Neural progenitor cell (in vitro differentiated cells): ENCODE data around the gene POT1. TPM values are rescaled to one million over a fixed set of nuclear protein-coding genes. Genes with fewer than 3 reads are reported as not detected.
A peak's percentile ranks its signal among the peaks of the same experiment; 100 is the strongest.

Experiments
- DNase-seq: peaks from one replicate; pipeline ENCODE4 v3.0.0-alpha.2; 2016; ENCODE audit warnings: low spot score
- H2AFZ ChIP-seq: fragments of 200-600 bp; sonication (generic); replicated peaks from 2 replicates; pipeline ENCODE4 v1.6.1; 2016; ENCODE audit warnings: antibody characterized with exemption
- H3F3A ChIP-seq: fragments of 200-600 bp; sonication (generic); 2 replicates; pipeline ENCODE4 v1.6.1; 2016; ENCODE audit warnings: antibody characterized with exemption, low read depth
- H3K27ac ChIP-seq: fragments of 200-600 bp; sonication (generic); 2 replicates; pipeline ENCODE4 v1.5.1; 2016; ENCODE audit warnings: mild to moderate bottlenecking
- H3K27me3 ChIP-seq: fragments of 200-600 bp; sonication (generic); 2 replicates; pipeline ENCODE4 v1.6.1; 2016; ENCODE audit warnings: mild to moderate bottlenecking, moderate library complexity
- H3K36me3 ChIP-seq: fragments of 200-600 bp; sonication (generic); 2 replicates; pipeline ENCODE4 v1.5.1; 2016
- H3K4me1 ChIP-seq: fragments of 200-600 bp; sonication (generic); 2 replicates; pipeline ENCODE4 v1.6.1; 2016; ENCODE audit warnings: mixed run types
- H3K4me2 ChIP-seq: fragments of 200-600 bp; sonication (generic); 2 replicates; pipeline ENCODE4 v1.6.1; 2016
- H3K4me3 ChIP-seq: fragments of 200-600 bp; sonication (generic); 2 replicates; pipeline ENCODE4 v1.5.1; 2016
- H3K79me2 ChIP-seq: fragments of 200-600 bp; sonication (generic); 2 replicates; pipeline ENCODE4 v1.6.1; 2016; ENCODE audit warnings: low read depth
- H3K9ac ChIP-seq: fragments of 200-600 bp; sonication (generic); 2 replicates; pipeline ENCODE4 v1.6.1; 2016
- H3K9me3 ChIP-seq: fragments of 200-600 bp; sonication (generic); 2 replicates; pipeline ENCODE4 v1.5.1; 2016; ENCODE audit warnings: low read depth
- H4K20me1 ChIP-seq: fragments of 200-600 bp; sonication (generic); 2 replicates; pipeline ENCODE4 v1.6.1; 2016; ENCODE audit warnings: low read depth
- H3K27ac Mint-ChIP-seq: 3 replicates; pipeline ENCODE4 v1.8.0; 2021; ENCODE audit warnings: mixed read lengths
- H3K27me3 Mint-ChIP-seq: 2 replicates; pipeline ENCODE4 v1.8.0; 2022; ENCODE audit warnings: low read depth, mild to moderate bottlenecking, inconsistent platforms, moderate library complexity, mixed read lengths; ENCODE audit not compliant: insufficient read depth
- H3K36me3 Mint-ChIP-seq: 3 replicates; pipeline ENCODE4 v1.8.0; 2021; ENCODE audit warnings: mixed read lengths
- H3K4me1 Mint-ChIP-seq: 3 replicates; pipeline ENCODE4 v1.8.0; 2021; ENCODE audit warnings: mixed read lengths
- H3K4me3 Mint-ChIP-seq: 3 replicates; pipeline ENCODE4 v1.8.0; 2021; ENCODE audit warnings: mild to moderate bottlenecking, moderate library complexity, mixed read lengths
- H3K9me3 Mint-ChIP-seq: 3 replicates; pipeline ENCODE4 v1.8.0; 2020; ENCODE audit warnings: mixed read lengths
- CTCF ChIP-seq: fragments of 200-600 bp; sonication (generic); IDR thresholded peaks from 2 replicates; pipeline ENCODE4 v1.5.1; 2017; ENCODE audit warnings: antibody characterized with exemption, mild to moderate bottlenecking
- EZH2 ChIP-seq: fragments of 200-600 bp; sonication (generic); IDR thresholded peaks from 2 replicates; pipeline ENCODE4 v1.6.1; 2017; ENCODE audit warnings: antibody characterized with exemption, mild to moderate bottlenecking, moderate library complexity
- EZH2phosphoT487 ChIP-seq: fragments of 200-600 bp; sonication (generic); IDR thresholded peaks from 2 replicates; pipeline ENCODE4 v1.6.1; 2017; ENCODE audit warnings: antibody characterized with exemption
- total RNA-seq: library from RNA; depleted of rRNA; stranded (reverse); fragments of >200 nt; gene quantifications from 2 replicates; pipeline ENCODE4 v1.2.3, GENCODE V29; 2015; ENCODE audit warnings: low replicate concordance

The POT1 gene
- total RNA-seq, 1 donor from 2014 or later: 108 TPM

GRCh38 chr7:124811341-124811740 lies 118.3 kb downstream of the POT1 start:
- Histone ChIP-seq H3K9me3 (no peaks in the 10 kb centered on the region), H3K9ac (no peak overlapping the region), H3K4me2 (no peak overlapping the region), H4K20me1 (no peaks in the 10 kb centered on the region), H3K4me3 (no peak overlapping the region), H3K27me3 (no peaks in the 10 kb centered on the region), H3K27ac (no peak overlapping the region), H3K4me1 (peaks cover 15% of the 10 kb centered on the region), H3F3A (no peaks in the 10 kb centered on the region), H2AFZ (no peak overlapping the region), H3K36me3 (no peaks in the 10 kb centered on the region), H3K79me2 (no peaks in the 10 kb centered on the region)
- TF ChIP-seq CTCF (no peak), EZH2 (no peak), EZH2phosphoT487 (no peak)
- Mint-ChIP-seq H3K36me3 (no peaks in the 10 kb centered on the region), H3K9me3 (no peaks in the 10 kb centered on the region), H3K27ac (no peak overlapping the region), H3K27me3 (no peaks in the 10 kb centered on the region), H3K4me3 (no peak overlapping the region), H3K4me1 (peaks cover 9% of the 10 kb centered on the region)
- no peak for DNase-seq

- no peaks in the 10 kb centered on the region for H3K79me2 ChIP-seq
- no peaks in the 10 kb centered on the region for H3K9me3 ChIP-seq
- H3K27ac Mint-ChIP-seq: no peak overlapping the region
- no peak for TF ChIP-seq EZH2
- no peak for TF ChIP-seq EZH2phosphoT487
- no peaks in the 10 kb centered on the region for H3F3A ChIP-seq
- H2AFZ ChIP-seq: no peak overlapping the region
- H3K4me1 ChIP-seq: peaks cover 15% of the 10 kb centered on the region
- H3K36me3 Mint-ChIP-seq: no peaks in the 10 kb centered on the region
- H3K4me2 ChIP-seq: peak overlapping the region; percentile 6
- no peak overlapping the region for H3K27ac ChIP-seq
- no peak overlapping the region for H3K4me3 Mint-ChIP-seq
- H3K4me1 Mint-ChIP-seq: peaks cover 9% of the 10 kb centered on the region
- H4K20me1 ChIP-seq: no peaks in the 10 kb centered on the region
- no peaks in the 10 kb centered on the region for H3K36me3 ChIP-seq
- H3K27me3 ChIP-seq: no peaks in the 10 kb centered on the region
- H3K4me3 ChIP-seq: no peak overlapping the region
- H3K27me3 Mint-ChIP-seq: no peaks in the 10 kb centered on the region
- no peaks in the 10 kb centered on the region for H3K9me3 Mint-ChIP-seq
- no peak overlapping the region for H3K9ac ChIP-seq
- peak; percentile 25 for DNase-seq
Observed at GRCh38 chr7:124810605-124811004, 119.0 kb downstream of the POT1 start.

DNA sequence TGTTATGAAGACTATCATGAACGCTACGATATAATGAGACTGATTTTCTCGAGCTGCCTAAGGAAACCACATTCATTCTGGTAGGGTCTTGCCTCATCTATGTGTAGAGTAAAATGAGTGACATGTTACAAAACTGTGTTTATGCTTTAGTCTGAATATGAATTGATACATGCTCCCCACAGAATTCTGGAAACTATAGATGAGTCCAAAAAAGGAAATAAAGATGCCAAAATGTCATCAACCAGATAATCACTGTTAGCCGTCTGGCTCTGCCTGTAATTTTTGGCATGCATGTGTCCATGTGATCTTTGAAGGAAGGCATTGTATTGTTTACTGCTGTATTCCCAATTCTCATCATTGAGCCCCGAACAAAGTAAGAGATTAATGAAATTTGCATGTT lies 121.4 kb downstream of the POT1 start:
- no peaks in the 10 kb centered on the region for H4K20me1 ChIP-seq
- H2AFZ ChIP-seq: no peak overlapping the region
- no peak overlapping the region for H3K4me3 ChIP-seq
- H3K36me3 ChIP-seq: no peaks in the 10 kb centered on the region
- H3F3A ChIP-seq: no peaks in the 10 kb centered on the region
- no peaks in the 10 kb centered on the region for H3K27me3 Mint-ChIP-seq
- TF ChIP-seq EZH2phosphoT487: no peak
- no peak for TF ChIP-seq EZH2
- TF ChIP-seq CTCF: no peak
- no peak overlapping the region for H3K27ac ChIP-seq
- no peaks in the 10 kb centered on the region for H3K79me2 ChIP-seq
- peaks cover 11% of the 10 kb centered on the region for H3K4me1 ChIP-seq
- H3K4me1 Mint-ChIP-seq: peaks cover 6% of the 10 kb centered on the region
- no peaks in the 10 kb centered on the region for H3K36me3 Mint-ChIP-seq
- H3K9me3 Mint-ChIP-seq: no peaks in the 10 kb centered on the region
- H3K4me2 ChIP-seq: no peak overlapping the region
- H3K27ac Mint-ChIP-seq: no peak overlapping the region
- no peak for DNase-seq
- no peaks in the 10 kb centered on the region for H3K9me3 ChIP-seq
- H3K27me3 ChIP-seq: no peaks in the 10 kb centered on the region
- H3K4me3 Mint-ChIP-seq: no peak overlapping the region
- no peak overlapping the region for H3K9ac ChIP-seq

DNA sequence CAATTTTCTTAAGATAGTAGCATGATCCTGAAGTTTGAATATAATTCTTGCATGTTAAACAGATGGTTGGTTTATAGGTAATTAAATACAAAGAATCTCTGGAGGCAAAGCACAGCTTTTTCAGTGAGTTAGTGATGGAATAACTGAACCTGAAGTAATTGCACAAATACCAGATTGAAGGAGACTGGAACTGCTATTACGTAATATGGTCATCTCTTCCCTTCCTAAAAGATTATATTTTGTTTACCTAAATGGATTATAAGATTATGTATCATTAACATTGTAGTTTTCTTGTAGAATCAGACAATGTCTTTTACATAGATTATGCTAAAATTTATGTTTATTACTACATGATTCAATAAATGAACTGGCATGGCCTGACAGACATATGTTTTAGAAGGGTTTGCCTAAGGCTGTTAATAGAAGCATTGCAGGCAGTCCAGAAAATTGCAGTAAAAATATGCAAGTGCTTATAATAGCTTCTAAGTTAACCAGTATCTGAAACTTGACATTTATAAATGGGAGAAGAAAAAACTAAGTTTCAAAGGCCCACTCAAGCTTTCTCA lies 128.2 kb downstream of the POT1 start:
- Histone ChIP-seq H3K9me3 (no peaks in the 10 kb centered on the region), H4K20me1 (no peaks in the 10 kb centered on the region), H3K4me2 (no peak overlapping the region), H3K27me3 (no peaks in the 10 kb centered on the region), H3K36me3 (no peaks in the 10 kb centered on the region), H2AFZ (no peak overlapping the region), H3K4me3 (no peak overlapping the region), H3F3A (no peaks in the 10 kb centered on the region), H3K27ac (no peak overlapping the region), H3K4me1 (no peaks in the 10 kb centered on the region), H3K9ac (no peak overlapping the region), H3K79me2 (no peaks in the 10 kb centered on the region)
- Mint-ChIP-seq H3K27me3 (no peaks in the 10 kb centered on the region), H3K27ac (no peak overlapping the region), H3K9me3 (peaks cover 2% of the 10 kb centered on the region), H3K4me1 (no peaks in the 10 kb centered on the region), H3K36me3 (no peaks in the 10 kb centered on the region), H3K4me3 (no peak overlapping the region)
- TF ChIP-seq EZH2: no peak
- no peak for TF ChIP-seq CTCF
- no peak for TF ChIP-seq EZH2phosphoT487
- no peak for DNase-seq
